HG03135 (cell line): ENCODE measurements around the gene TTC13.
A peak's percentile ranks its signal among the peaks of the same experiment; 100 is the strongest.
"Not testable (repeated sequence)": the region's sequence is repeated elsewhere in the genome, so short reads cannot be mapped to it uniquely, and the experiment has no call there.

ENCODE experiments used
- ATAC-seq: cut with Tn5 transposase; IDR thresholded peaks from one replicate; pipeline ENCODE4 v1.9.1; 2021; ENCODE audit warnings: mild to moderate bottlenecking, moderate library complexity; ENCODE audit not compliant: unreplicated experiment

Gene TTC13

GRCh38 chr1:230992100-230992774 is 13.6 kb upstream of the TTC13 start:
- no peak for ATAC-seq

- no peak for ATAC-seq
Measured at GRCh38 chr1:230987448-230987847, 8.8 kb upstream of the TTC13 start.

GRCh38 chr1:230986976-230987375 is 8.3 kb upstream of the TTC13 start:
- ATAC-seq = no peak

- no peak for ATAC-seq
Measured at GRCh38 chr1:230985711-230986110, 7.0 kb upstream of the TTC13 start.

- not testable (repeated sequence) for ATAC-seq
Measured at GRCh38 chr1:230984622-230985515, 6.2 kb upstream of the TTC13 start.

- no peak for ATAC-seq
Measured at GRCh38 chr1:230983811-230984210, 5.2 kb upstream of the TTC13 start.

GRCh38 chr1:230982696-230983095 is 4.0 kb upstream of the TTC13 start:
- ATAC-seq = no peak

- no peak for ATAC-seq
Measured at GRCh38 chr1:230979952-230980351, 1.3 kb upstream of the TTC13 start.

- ATAC-seq = no peak
Measured at GRCh38 chr1:230979389-230979716, 692 bp upstream of the TTC13 start.

- peak; percentile 9 for ATAC-seq
Measured at GRCh38 chr1:230977761-230978490, 735 bp downstream of the TTC13 start.

GRCh38 chr1:230976825-230977747 is 1.6 kb downstream of the TTC13 start:
- no peak for ATAC-seq

- no peak for ATAC-seq
Measured at GRCh38 chr1:230976360-230976759, 2.3 kb downstream of the TTC13 start.

- ATAC-seq = no peak
Measured at GRCh38 chr1:230975636-230976035, 3.0 kb downstream of the TTC13 start.

GRCh38 chr1:230972855-230973271 is 5.8 kb downstream of the TTC13 start:
- ATAC-seq = peak; percentile 73

- no peak for ATAC-seq
Measured at GRCh38 chr1:230971771-230972170, 6.9 kb downstream of the TTC13 start.

GRCh38 chr1:230970432-230970831 is 8.2 kb downstream of the TTC13 start:
- ATAC-seq = no peak

GRCh38 chr1:230966358-230966873 is 12.2 kb downstream of the TTC13 start:
- ATAC-seq = no peak

GRCh38 chr1:230965535-230965934 is 13.1 kb downstream of the TTC13 start:
- ATAC-seq = no peak

- no peak for ATAC-seq
Measured at GRCh38 chr1:230964896-230965295, 13.8 kb downstream of the TTC13 start.

GRCh38 chr1:230958370-230958769 is 20.3 kb downstream of the TTC13 start:
- no peak for ATAC-seq
